Mucosa of stomach (tissue), 1 donor: Measurements from ENCODE around the gene TRUB2.
"Not testable (repeated sequence)": the region's sequence is repeated elsewhere in the genome, so short reads cannot be mapped to it uniquely, and the experiment has no call there.

ENCODE experiments used
- H3K27me3 ChIP-seq: one replicate; pipeline ENCODE4 v1.7.0; 2013; ENCODE audit warnings: mild to moderate bottlenecking, low read length; ENCODE audit not compliant: control insufficient read depth, insufficient read depth
- H3K36me3 ChIP-seq: one replicate; pipeline ENCODE4 v1.7.0; 2013; ENCODE audit warnings: low read length; ENCODE audit not compliant: control insufficient read depth, insufficient read depth
- H3K4me1 ChIP-seq: one replicate; pipeline ENCODE4 v1.7.0; 2013; ENCODE audit warnings: mild to moderate bottlenecking, low read length; ENCODE audit not compliant: control insufficient read depth, insufficient read depth
- H3K4me3 ChIP-seq: one replicate; pipeline ENCODE4 v1.7.0; 2013; ENCODE audit warnings: low read length
- H3K9ac ChIP-seq: one replicate; pipeline ENCODE4 v1.7.0; 2013; ENCODE audit warnings: mild to moderate bottlenecking, low read length, moderate library complexity
- H3K9me3 ChIP-seq: one replicate; pipeline ENCODE4 v1.7.0; 2013; ENCODE audit warnings: mild to moderate bottlenecking, low read length, moderate library complexity; ENCODE audit not compliant: control insufficient read depth
- donor health status: Pancreatic carcinoma.

TRUB2 gene

DNA sequence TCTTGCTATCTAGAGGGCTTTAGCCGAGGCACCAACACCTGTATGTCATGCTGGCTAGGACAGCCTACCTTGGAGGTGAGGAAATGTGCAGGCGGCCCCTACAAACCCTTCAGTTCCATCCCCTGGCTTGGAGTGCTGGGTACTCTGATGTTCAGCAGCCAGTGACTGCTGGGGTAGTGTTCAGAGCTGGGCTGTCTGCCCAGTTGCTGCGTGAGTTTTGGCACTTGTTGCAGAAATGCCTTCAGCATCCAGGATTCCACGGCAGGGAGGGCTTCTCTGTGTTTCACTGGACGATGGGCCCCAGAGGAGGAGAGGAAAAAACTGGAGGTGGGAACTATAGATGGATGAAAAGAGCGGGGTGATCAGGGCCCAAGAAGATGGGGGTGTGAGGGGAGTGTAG, 35.8 kb downstream of the TRUB2 start:
- H3K9ac ChIP-seq, result no peak overlapping the region
- H3K9me3 ChIP-seq, result no peaks in the 10 kb centered on the region
- H3K4me3 ChIP-seq, result no peak overlapping the region
- H3K36me3 ChIP-seq, result peaks cover 10% of the 10 kb centered on the region
- H3K27me3 ChIP-seq, result no peaks in the 10 kb centered on the region
- no peaks in the 10 kb centered on the region for H3K4me1 ChIP-seq

DNA sequence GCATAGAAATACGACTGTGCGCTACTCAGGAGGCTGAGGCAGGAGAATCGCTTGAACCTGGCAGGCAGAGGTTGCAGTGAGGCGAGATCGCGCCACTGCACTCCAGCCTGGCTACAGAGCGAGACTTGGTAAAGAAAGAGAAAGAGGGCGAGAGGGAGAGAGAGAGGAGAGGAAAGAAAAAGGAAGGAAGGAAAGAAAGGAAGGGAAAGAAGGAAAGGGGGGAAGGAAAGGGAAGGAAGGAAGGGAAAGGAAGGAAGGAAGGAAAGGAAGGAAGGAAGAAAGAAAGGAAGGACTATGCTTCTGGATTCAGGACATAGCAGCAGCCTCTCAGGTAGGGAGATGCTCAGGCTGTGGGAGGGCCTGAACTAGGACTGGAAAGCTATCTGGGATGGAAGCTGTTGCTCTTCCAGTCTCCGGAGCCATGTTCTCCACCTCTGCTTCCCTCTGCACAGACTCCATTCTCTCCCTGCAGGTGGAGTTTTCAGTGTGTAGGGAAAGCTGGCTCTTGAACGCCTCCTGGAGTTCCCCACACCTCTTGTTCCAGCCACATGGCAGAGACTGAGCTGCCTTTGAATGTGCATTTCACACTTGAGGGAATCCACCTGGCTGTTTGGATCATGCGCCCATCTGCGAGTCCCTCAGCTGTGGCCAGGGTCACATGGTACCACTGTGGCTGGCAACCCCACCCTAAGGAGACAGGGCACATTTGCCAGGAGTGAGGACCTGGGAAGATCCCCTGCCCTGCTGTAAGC, 37.0 kb downstream of the TRUB2 start:
- Histone ChIP-seq H3K4me1 (no peaks in the 10 kb centered on the region), H3K36me3 (peaks cover 10% of the 10 kb centered on the region)

DNA sequence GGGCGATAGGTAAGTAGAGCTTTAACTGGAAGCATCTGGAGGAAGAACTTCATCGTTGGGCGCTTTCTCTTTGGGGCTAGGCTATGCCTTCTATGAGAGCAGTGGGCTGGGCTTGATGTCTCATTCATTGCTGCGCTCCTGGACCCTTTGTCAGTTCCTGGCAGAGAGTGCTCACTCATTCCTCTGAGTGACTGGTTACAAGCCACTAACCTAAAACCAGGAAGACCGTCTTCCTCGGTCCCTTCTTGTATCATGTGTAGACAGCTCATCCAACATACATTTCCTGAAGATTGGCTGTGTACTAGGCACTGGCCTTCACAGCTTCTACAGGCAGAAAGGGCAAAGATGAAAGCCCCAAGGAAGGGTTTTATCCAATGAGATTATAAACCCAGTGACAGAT, 39.7 kb downstream of the TRUB2 start:
- Histone ChIP-seq H3K36me3 (peaks cover 10% of the 10 kb centered on the region), H3K27me3 (no peaks in the 10 kb centered on the region), H3K9me3 (no peaks in the 10 kb centered on the region), H3K4me3 (no peak overlapping the region), H3K4me1 (peaks cover 3% of the 10 kb centered on the region), H3K9ac (no peak overlapping the region)

More for the DNA sequence above, 37.0 kb downstream of the TRUB2 start:
- Histone ChIP-seq H3K27me3 (no peaks in the 10 kb centered on the region), H3K9me3 (no peaks in the 10 kb centered on the region), H3K4me3 (no peak overlapping the region), H3K9ac (no peak overlapping the region)

DNA sequence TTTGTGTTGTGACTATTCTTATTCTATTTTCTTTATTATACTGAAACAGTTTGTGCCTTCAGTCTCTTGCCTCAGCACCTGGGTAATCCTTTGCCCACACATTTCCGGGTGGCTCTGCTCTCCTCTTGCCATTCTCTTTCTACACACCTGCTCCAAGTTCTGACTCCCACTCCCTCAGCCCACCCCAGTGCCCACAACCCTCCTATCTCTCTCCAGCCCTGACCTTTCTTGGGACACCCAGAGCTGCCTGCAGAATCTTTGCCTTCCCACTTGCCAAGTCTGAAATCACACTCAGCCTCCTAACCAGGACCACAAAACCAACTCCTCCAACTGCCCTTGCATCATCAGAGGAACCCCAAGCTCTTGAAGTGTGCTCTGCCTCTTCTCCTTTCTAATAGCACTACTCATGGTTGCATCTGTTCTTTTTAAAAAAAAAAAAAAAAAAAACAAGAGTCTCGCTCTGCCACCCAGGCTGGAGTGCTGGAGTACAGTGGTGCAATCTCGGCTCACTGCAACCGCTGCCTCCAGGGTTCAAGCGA, 42.1 kb downstream of the TRUB2 start:
- H3K4me3 ChIP-seq, result no peak overlapping the region
- no peak overlapping the region for H3K9ac ChIP-seq

DNA sequence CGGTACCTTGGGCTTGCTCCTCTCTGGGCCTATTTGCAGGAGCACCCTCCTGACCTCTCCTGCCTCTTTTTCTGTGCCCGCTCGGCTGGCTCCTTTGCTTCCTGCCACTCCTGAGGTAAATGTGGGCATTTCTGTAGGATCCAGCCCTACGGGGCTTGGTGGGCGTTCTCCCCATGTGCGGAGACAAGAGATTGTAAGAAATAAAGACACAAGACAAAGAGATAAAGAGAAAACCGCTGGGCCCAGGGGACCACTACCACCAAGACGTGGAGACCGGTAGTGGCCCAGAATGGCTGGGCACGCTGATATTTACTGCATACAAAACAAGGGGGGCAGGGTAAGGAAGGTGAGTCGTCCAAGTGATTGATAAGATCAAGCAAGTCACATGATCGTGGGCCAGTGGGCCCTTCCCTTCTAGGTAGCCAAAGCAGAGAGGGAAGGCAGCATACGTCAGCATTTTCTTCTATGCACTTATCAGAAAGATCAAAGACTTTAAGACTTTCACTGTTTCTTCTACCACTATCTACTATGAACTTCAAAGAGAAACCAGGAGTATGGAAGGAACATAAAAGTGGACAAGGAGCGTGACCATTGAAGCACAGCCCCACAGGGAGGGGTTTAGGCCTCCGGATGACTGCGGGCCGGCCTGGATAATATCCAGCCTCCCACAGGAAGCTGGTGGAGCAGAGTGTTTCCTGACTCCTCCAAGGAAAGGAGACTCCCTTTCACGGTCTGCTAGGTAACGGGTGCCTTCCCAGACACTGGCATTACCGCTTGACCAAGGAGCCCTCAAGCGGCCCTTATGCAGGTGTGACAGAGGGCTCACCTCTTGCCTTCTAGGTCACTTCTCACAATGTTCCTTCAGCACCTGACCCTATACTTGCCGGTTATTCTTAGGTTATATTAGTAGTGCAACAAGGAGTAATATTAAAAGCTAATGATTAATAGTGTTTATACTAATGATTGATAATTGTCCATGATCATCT, 42.9 kb downstream of the TRUB2 start:
- not testable (repeated sequence) for H3K9me3 ChIP-seq, H3K27me3 ChIP-seq, H3K9ac ChIP-seq, H3K36me3 ChIP-seq, H3K4me3 ChIP-seq
- peaks cover 12% of the 10 kb centered on the region for H3K4me1 ChIP-seq

More for the DNA sequence above, 42.1 kb downstream of the TRUB2 start:
- Histone ChIP-seq H3K4me1 (peaks cover 12% of the 10 kb centered on the region), H3K9me3 (no peaks in the 10 kb centered on the region), H3K27me3 (no peaks in the 10 kb centered on the region), H3K36me3 (no peaks in the 10 kb centered on the region)

DNA sequence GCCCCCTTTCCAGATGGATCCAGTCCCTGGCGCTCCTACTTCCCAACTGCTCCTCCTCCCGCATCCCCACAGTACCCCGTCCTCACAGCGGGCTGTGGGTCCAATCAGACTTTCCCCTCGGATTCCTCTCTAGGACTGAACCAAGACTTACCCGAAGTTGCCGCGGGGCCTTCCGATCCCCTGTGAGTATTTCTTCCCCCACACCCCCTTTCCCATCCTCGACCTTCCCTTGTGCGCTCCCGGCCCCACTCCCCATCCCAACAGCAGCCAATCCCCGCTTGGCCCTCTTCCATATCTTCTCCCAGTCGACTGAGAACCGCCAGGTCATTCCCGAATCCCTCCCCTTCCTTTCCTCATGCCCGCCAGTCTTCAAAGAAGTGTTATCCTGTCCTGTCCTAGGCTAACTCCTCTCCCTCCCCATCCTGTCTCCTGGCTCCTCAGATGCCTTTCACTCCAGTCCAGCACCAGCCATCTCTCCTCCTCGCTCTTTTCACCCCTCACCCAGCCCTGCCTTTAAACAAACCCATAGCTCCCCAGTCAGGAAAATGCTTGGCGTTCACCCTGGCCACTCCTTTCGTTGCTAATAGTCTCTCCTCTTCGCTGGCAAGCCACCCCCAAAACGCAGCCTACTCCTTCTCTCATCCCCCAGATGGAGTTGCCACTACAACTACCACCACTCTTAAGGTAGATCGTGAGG, 45.5 kb downstream of the TRUB2 start:
- Histone ChIP-seq H3K27me3 (no peaks in the 10 kb centered on the region), H3K4me1 (peaks cover 19% of the 10 kb centered on the region), H3K9me3 (no peaks in the 10 kb centered on the region), H3K9ac (peak overlapping the region; percentile 92), H3K4me3 (peak overlapping the region; percentile 74), H3K36me3 (no peaks in the 10 kb centered on the region)

DNA sequence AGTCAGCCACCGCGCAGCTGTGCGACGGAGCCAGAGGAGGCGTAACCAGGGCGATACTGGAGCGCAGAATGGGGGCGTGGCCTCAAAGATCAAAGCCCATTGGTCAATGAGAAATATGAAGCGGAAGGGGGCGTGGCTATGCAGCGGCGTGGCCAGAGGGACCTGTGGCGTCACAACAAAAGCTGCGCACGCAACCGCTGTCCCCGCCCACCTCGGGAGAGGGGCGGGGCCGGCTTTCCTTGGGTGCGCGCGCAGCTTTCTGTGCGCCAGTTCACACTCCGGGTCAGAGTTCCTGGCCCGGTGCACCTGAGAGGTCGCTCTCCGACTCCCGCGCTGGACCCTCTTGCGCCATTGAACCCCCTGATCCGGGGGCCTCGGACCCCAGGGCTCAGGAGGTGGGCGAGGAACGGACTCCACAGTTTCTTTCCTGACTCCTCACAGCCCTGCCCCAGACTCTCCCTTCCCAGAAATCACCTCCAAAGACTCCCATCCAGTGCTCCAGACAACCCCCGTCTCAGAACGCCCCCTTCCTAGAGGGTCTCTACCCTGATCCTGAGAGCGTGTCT, 46.2 kb downstream of the TRUB2 start, which contains the start of gene SWI5:
Gene SWI5, plus strand, starts transcription at position 269 of the 566 bp plus-strand sequence.
- H3K4me3 ChIP-seq, result peak within 1 kb of the TSS; percentile 93
- H3K9ac ChIP-seq, result peak within 1 kb of the TSS; percentile 94
- peaks cover 19% of the 10 kb centered on the region for H3K4me1 ChIP-seq
- no peaks in the 10 kb centered on the region for H3K36me3 ChIP-seq
- H3K27me3 ChIP-seq, result no peaks in the 10 kb centered on the region
- no peaks in the 10 kb centered on the region for H3K9me3 ChIP-seq

DNA sequence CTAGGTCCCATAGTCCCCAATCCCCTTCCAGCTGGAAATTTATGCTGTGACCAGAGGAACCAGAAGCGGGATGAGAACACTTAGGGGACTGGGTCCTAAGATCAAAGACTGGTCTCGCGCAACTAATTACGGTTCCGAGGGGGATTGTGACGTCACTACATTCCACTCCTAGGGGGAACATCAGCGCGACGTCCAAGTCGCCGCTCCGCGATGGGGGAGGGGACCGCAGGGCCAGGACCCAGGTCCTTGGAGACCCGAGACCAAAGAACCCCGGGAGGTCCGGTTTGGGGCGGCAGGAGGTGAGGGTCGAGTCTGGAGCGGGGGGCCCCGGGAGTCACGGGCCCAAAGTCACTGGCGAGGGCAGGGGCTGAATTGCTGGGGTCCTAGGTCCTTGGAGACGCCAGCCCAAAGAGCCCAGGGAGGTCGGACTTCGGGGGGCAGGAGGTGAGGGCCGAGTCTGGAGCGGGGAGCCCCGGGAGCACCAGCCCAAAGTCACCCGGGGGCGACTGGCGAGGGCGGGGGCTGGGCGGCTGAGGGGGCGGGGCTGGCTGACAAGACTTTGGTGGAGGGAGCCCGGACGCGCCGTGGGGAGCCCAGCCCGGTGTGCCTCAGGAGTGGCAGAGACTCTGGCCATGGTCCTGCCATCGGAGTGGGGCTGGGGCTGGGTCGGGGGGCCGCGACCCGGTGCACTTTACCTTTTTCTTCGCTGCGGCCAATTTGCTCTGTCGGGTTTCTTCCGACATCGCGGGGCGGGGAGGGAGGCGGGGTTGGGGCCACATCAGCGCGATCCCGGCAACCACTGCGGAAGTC, 46.8 kb downstream of the TRUB2 start, which contains the start of gene GOLGA2:
Gene GOLGA2, minus strand, starts transcription at position 810 of the 810 bp plus-strand sequence. Its CDS starts 31 bp downstream, at position 779.
- peaks cover 19% of the 10 kb centered on the region for H3K4me1 ChIP-seq
- H3K9ac ChIP-seq, result peak within 1 kb of the TSS; percentile 94
- no peaks in the 10 kb centered on the region for H3K27me3 ChIP-seq
- peak within 1 kb of the TSS; percentile 93 for H3K4me3 ChIP-seq
- H3K36me3 ChIP-seq, result no peaks in the 10 kb centered on the region
- no peaks in the 10 kb centered on the region for H3K9me3 ChIP-seq

DNA sequence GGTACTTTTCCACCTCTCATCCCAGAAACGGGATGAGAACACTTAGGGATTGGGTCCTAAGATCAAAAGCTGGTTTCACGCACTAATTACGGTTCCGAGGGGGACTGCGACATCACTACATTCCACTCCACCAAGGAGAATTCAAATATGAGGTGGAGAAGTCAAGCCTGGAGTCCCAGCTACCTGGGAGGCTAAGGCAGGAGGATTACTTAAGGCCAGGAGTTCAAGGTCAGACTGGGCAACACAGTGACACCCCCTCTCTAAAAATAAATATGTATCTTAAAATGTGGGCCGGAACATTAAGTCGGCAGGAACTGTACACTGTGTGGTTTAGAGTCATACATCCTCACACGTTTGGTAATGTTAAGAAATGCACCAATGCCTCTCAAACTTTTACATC, 48.0 kb downstream of the TRUB2 start:
- Histone ChIP-seq H3K36me3 (no peaks in the 10 kb centered on the region), H3K27me3 (no peaks in the 10 kb centered on the region), H3K4me1 (peaks cover 18% of the 10 kb centered on the region), H3K9me3 (no peaks in the 10 kb centered on the region), H3K9ac (no peak overlapping the region), H3K4me3 (peak overlapping the region; percentile 93)

DNA sequence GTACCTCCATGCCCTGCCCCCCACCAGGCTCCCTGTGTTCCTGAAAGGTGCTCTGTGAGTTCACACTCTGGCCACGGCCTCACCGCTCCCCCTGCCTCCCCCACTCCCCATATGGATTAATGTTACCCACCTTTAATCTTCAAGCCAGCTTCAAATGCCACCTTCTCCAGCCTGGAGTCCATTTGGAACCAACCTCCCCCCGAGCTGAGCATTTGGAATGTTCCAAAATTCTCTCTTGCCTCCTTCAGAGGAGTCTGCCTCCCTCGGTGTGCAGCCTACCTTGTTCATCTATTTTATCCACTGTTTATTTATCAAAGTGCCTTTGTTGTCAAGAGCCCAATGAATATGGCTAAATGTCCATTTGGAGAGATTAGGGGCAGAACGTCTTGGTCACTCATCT, 50.7 kb downstream of the TRUB2 start:
- Histone ChIP-seq H3K9ac (no peak overlapping the region), H3K27me3 (no peaks in the 10 kb centered on the region), H3K36me3 (peaks cover 5% of the 10 kb centered on the region), H3K9me3 (no peaks in the 10 kb centered on the region), H3K4me3 (no peak overlapping the region), H3K4me1 (peaks cover 9% of the 10 kb centered on the region)
